Gastroesophageal sphincter (tissue), 4 donors: ENCODE results near the gene ETV6. TPM values are rescaled to one million over a fixed set of nuclear protein-coding genes. Genes with fewer than 3 reads are reported as not detected.

ENCODE experiments used
- ATAC-seq: fragments of 150-250 bp; one replicate; pipeline ENCODE4 v1.9.1; 2016; ENCODE audit warnings: mild to moderate bottlenecking, moderate library complexity
- H3K27ac ChIP-seq, 4 donors: fragments of 200-600 bp; sonication (generic) in 3 of 4; 1 replicate in 3 of 4; 2 replicates in 1 of 4; pipeline ENCODE4 v1.5.1; 2016 to 2019
- H3K27me3 ChIP-seq: fragments of 200-600 bp; sonication (generic); one replicate; pipeline ENCODE4 v1.5.1; 2019
- H3K36me3 ChIP-seq, 2 donors: fragments of 200-600 bp; sonication (generic); one replicate each; pipeline ENCODE4 v1.5.1; 2019; ENCODE audit warnings: control low read depth in 1 of 2
- H3K4me1 ChIP-seq, 3 donors: fragments of 200-600 bp; sonication (generic); 1 replicate in 2 of 3; 2 replicates in 1 of 3; pipeline ENCODE4 v1.5.1; 2016 to 2019; ENCODE audit warnings: control low read depth in 2 of 3
- H3K4me3 ChIP-seq, 2 donors: fragments of 200-600 bp; sonication (generic); one replicate each; pipeline ENCODE4 v1.5.1; 2019; ENCODE audit warnings: mild to moderate bottlenecking in 1 of 2, moderate library complexity in 1 of 2
- H3K9me3 ChIP-seq, 3 donors: fragments of 200-600 bp; sonication (generic); one replicate each; pipeline ENCODE4 v1.5.1; 2017 to 2019; ENCODE audit warnings: control low read depth in 2 of 3
- CTCF ChIP-seq, 4 experiments: fragments of 200-600 bp in 2 of 4; fragments of 450-650 bp in 2 of 4; sonication (generic) in 1 of 4; IDR thresholded peaks; one replicate each; pipeline ENCODE4 v1.5.1; 2017 to 2019; ENCODE audit warnings: antibody characterized with exemption in 4 of 4, mild to moderate bottlenecking in 2 of 4, moderate library complexity in 2 of 4
- EP300 ChIP-seq: sonication (generic); formaldehyde crosslinking; IDR thresholded peaks from one replicate; pipeline ENCODE4 v1.6.1; 2017; ENCODE audit warnings: antibody characterized with exemption, mild to moderate bottlenecking
- POLR2A ChIP-seq, 2 donors: fragments of 450-650 bp; IDR thresholded peaks; one replicate each; pipeline ENCODE4 v1.6.1; 2017; ENCODE audit warnings: antibody characterized with exemption in 2 of 2, mild to moderate bottlenecking in 2 of 2, moderate library complexity in 1 of 2
- POLR2AphosphoS5 ChIP-seq: sonication (generic); formaldehyde crosslinking; IDR thresholded peaks from one replicate; pipeline ENCODE4 v1.6.1; 2017; ENCODE audit warnings: antibody characterized with exemption
- WGBS, 2 donors: methylation state at CpG; one replicate each; pipeline ENCODE4 v1.1.5; 2018; ENCODE audit warnings: low coverage in 1 of 2; 5-methylcytosine and 5-hydroxymethylcytosine counted together
- total RNA-seq, 4 donors: library from RNA; depleted of rRNA; stranded (reverse); fragments of >200 nt; gene quantifications; one replicate each; pipeline ENCODE4 v1.1.0, GENCODE V29; 2016

Gene ETV6
- total RNA-seq, 4 donors from 2014 or later, result 18.7 to 30.1 (median 21.1) TPM

- Histone ChIP-seq H3K4me1 (peaks cover 0 to 57% (median 2%) of the 10 kb centered on the region in 3 donors), H3K9me3 (no peaks in the 10 kb centered on the region), H3K36me3 (no peaks in the 10 kb centered on the region), H3K27ac (peak overlapping the region in 3 of 4 donors; percentile 12 to 72 (median 46)), H3K27me3 (no peaks in the 10 kb centered on the region), H3K4me3 (no peak overlapping the region)
- 81% methylated on average over 5 of the region's 5 CpGs; no CpG with 5 or more reads in 1 of the 2 donors for WGBS, 2 donors
- TF ChIP-seq CTCF (IDR thresholded peaks at IDR 0.05) (no peak), POLR2AphosphoS5 (no peak), EP300 (no peak), POLR2A (IDR thresholded peaks at IDR 0.05) (no peak)
- ATAC-seq, result no peak
Measured at GRCh38 chr12:11732023-11732422, 82.5 kb downstream of the ETV6 start.

DNA sequence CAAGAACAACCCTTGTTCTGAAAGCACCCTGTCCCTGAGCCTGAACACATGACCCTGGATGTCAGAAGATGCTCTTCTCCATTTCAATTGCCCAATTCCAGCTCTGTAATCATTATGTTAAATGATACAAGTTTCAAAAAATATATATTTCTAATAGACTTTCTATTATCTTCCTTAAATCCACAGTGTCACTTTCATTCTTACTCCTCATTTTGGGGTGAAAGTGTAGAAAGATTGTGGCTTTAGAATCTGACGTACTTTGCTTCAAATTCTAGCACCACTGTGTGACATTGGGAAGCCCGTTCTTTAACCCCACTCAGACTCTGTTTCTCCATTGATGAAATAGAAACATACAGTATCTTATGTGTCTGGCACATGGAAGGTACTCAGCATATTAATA lies 83.2 kb downstream of the ETV6 start:
- TF ChIP-seq EP300 (no peak), POLR2A (IDR thresholded peaks at IDR 0.05) (no peak)
- ATAC-seq, result no peak
- Histone ChIP-seq H3K4me1 (peaks cover 0 to 57% (median 2%) of the 10 kb centered on the region in 3 donors), H3K36me3 (no peaks in the 10 kb centered on the region), H3K4me3 (no peak overlapping the region), H3K27ac (peak overlapping the region in 1 of 4 donors; percentile 19), H3K27me3 (no peaks in the 10 kb centered on the region), H3K9me3 (no peaks in the 10 kb centered on the region)
- 78 to 90% methylated on average over 2 of the region's 2 CpGs for WGBS, 2 donors

DNA sequence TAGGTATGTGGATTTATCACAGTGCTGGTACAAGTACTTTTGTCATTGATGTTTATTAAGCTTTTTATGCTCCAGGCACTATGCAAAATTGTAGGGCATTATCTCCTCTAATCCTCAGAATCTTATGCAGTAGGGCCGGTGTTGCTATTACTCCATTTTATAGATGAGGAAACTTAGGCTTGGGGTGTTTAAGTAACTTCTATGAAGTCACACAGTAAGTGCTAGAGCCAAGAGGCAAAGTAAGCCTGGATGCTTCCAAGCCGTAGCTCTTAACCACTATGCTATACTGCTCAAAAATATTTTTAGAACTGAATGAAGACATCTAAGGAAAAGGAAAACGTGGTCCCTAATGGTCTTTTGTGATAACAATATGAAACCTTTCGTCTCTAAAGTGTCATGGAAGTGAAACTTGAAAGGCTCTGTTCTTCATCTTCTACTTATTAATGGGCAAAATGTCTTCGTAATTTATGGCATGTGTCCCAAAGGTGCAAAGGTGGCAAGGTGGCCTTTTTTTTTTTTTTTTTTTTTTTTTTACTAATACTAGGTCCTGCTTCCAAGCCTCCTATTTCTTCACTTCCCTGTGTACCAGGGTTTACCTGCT lies 85.2 kb downstream of the ETV6 start:
- ATAC-seq, result no peak

GRCh38 chr12:11738450-11738849 lies 89.0 kb downstream of the ETV6 start:
- WGBS, 2 donors, result 91% methylated on average over 4 to 5 of the region's 6 CpGs
- peaks cover 0 to 47% (median 2%) of the 10 kb centered on the region in 3 donors for H3K4me1 ChIP-seq

More for the DNA sequence above, 85.2 kb downstream of the ETV6 start:
- WGBS, 2 donors, result 67 to 71% methylated on average over 5 of the region's 5 CpGs
- no peak overlapping the region for H3K4me3 ChIP-seq
- H3K9me3 ChIP-seq, result no peaks in the 10 kb centered on the region
- H3K4me1 ChIP-seq, result peaks cover 0 to 40% (median 0%) of the 10 kb centered on the region in 3 donors
- TF ChIP-seq EP300 (no peak), POLR2AphosphoS5 (no peak), POLR2A (IDR thresholded peaks at IDR 0.05) (no peak)
- no peaks in the 10 kb centered on the region for H3K36me3 ChIP-seq
- no peaks in the 10 kb centered on the region for H3K27me3 ChIP-seq
- H3K27ac ChIP-seq, result no peak overlapping the region

GRCh38 chr12:11739980-11740577 lies 90.6 kb downstream of the ETV6 start:
- Histone ChIP-seq H3K36me3 (no peaks in the 10 kb centered on the region), H3K27ac (peak overlapping the region in 1 of 4 donors; percentile 9), H3K9me3 (no peaks in the 10 kb centered on the region), H3K27me3 (no peaks in the 10 kb centered on the region), H3K4me3 (no peak overlapping the region), H3K4me1 (peaks cover 0 to 63% (median 4%) of the 10 kb centered on the region in 3 donors)
- TF ChIP-seq CTCF (IDR thresholded peaks at IDR 0.05), result no peak
- TF ChIP-seq POLR2AphosphoS5, result no peak
- no peak for TF ChIP-seq POLR2A (IDR thresholded peaks at IDR 0.05)
- no peak for TF ChIP-seq EP300
- 45 to 53% methylated on average over 9 of the region's 9 CpGs for WGBS, 2 donors
- no peak for ATAC-seq

More at GRCh38 chr12:11738450-11738849, 89.0 kb downstream of the ETV6 start:
- Histone ChIP-seq H3K9me3 (no peaks in the 10 kb centered on the region), H3K27ac (peak overlapping the region in 1 of 4 donors; percentile 15), H3K36me3 (no peaks in the 10 kb centered on the region), H3K27me3 (no peaks in the 10 kb centered on the region), H3K4me3 (no peak overlapping the region)
- no peak for TF ChIP-seq POLR2A (IDR thresholded peaks at IDR 0.05)
- TF ChIP-seq CTCF (IDR thresholded peaks at IDR 0.05), result no peak
- TF ChIP-seq EP300, result no peak
- no peak for TF ChIP-seq POLR2AphosphoS5
- ATAC-seq, result no peak
